ENCODE results near the gene POR. TPM values are rescaled to one million over a fixed set of nuclear protein-coding genes. Genes with fewer than 3 reads are reported as not detected.

Gene POR
- total RNA-seq, 1 donor from 2014 or later, result 62.2 TPM

DNA sequence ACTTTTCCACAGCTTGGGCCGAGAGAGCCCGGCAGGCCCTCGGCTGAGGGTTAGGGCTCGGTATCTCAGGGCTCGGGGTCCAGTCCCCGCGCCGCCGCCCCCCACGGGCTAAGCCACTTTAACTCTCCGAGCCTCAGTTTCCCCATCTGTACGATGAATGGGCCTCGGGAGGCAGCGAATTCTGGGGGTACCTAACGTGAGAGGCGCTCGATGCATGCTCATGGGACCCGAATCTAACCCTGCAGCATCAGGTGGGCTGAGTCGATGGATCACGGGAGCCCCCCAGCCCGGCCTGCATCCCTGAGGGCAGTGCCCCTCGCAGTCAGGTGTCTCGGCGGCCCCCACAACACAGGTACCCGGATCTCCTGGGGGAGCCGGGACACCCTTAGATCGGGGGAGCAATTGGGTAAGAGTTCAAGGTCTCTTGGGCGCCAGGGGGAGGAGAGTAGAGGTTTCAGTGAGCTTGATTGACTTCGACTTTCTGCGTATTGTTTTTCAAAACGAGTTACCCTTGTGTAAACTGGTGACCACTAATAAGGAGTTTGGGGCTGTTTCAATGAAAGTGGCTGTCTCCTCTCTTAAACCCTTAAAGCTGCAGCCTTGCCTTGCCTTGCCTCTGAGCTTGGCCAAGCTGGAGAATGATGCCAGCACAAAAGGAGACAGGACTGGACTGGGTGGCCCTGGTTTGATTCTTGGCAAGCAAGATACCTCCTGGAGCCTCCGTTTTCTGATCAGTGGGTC, 631 bp downstream of the POR start:
- peak overlapping the region; percentile 87 for H3K4me3 Mint-ChIP-seq (ENCODE audit: unreplicated experiment)
- H3K9me3 Mint-ChIP-seq (ENCODE audit: low read depth), result no peaks in the 10 kb centered on the region
- H3K27me3 Mint-ChIP-seq (ENCODE audit: low read depth), result no peaks in the 10 kb centered on the region
- TF ChIP-seq, protein P1, sequence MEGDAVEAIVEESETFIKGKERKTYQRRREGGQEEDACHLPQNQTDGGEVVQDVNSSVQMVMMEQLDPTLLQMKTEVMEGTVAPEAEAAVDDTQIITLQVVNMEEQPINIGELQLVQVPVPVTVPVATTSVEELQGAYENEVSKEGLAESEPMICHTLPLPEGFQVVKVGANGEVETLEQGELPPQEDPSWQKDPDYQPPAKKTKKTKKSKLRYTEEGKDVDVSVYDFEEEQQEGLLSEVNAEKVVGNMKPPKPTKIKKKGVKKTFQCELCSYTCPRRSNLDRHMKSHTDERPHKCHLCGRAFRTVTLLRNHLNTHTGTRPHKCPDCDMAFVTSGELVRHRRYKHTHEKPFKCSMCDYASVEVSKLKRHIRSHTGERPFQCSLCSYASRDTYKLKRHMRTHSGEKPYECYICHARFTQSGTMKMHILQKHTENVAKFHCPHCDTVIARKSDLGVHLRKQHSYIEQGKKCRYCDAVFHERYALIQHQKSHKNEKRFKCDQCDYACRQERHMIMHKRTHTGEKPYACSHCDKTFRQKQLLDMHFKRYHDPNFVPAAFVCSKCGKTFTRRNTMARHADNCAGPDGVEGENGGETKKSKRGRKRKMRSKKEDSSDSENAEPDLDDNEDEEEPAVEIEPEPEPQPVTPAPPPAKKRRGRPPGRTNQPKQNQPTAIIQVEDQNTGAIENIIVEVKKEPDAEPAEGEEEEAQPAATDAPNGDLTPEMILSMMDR (IDR thresholded peaks at IDR 0.05), result peak; percentile 24
- H3K27ac Mint-ChIP-seq (ENCODE audit: unreplicated experiment), result peak overlapping the region; percentile 49
- DNase-seq (ENCODE audit: low spot score), result no peak
- H3K4me1 Mint-ChIP-seq (ENCODE audit: low read depth), result peaks cover 20% of the 10 kb centered on the region
- H3K36me3 Mint-ChIP-seq (ENCODE audit: low read depth), result no peaks in the 10 kb centered on the region

DNA sequence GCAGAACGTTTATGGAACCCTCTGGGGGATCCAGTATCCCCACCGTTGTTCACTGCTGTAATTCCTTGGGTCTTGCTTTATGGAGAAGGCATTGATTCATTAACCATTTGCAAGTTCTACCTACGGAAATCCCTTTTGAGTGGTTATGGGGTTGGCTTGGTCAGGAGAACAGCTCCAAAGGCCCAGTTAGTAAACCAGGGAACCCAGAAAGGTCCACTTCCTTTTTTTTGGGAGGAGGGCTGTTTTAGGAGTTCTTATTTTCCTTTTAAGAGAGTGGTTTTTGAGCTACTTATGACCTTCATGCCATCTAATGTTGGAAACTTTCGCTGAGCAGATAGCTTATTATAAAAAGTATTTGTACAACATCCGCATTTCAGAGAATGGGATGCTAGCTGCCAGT, 1.3 kb downstream of the POR start:
- TF ChIP-seq, protein P1 (IDR thresholded peaks at IDR 0.05), result no peak
- no peak for DNase-seq (ENCODE audit: low spot score)
- Mint-ChIP-seq H3K4me3 (ENCODE audit: unreplicated experiment) (peak overlapping the region; percentile 87), H3K27me3 (ENCODE audit: low read depth) (no peaks in the 10 kb centered on the region), H3K27ac (ENCODE audit: unreplicated experiment) (peak overlapping the region; percentile 49), H3K4me1 (ENCODE audit: low read depth) (peaks cover 20% of the 10 kb centered on the region), H3K36me3 (ENCODE audit: low read depth) (no peaks in the 10 kb centered on the region), H3K9me3 (ENCODE audit: low read depth) (no peaks in the 10 kb centered on the region)

DNA sequence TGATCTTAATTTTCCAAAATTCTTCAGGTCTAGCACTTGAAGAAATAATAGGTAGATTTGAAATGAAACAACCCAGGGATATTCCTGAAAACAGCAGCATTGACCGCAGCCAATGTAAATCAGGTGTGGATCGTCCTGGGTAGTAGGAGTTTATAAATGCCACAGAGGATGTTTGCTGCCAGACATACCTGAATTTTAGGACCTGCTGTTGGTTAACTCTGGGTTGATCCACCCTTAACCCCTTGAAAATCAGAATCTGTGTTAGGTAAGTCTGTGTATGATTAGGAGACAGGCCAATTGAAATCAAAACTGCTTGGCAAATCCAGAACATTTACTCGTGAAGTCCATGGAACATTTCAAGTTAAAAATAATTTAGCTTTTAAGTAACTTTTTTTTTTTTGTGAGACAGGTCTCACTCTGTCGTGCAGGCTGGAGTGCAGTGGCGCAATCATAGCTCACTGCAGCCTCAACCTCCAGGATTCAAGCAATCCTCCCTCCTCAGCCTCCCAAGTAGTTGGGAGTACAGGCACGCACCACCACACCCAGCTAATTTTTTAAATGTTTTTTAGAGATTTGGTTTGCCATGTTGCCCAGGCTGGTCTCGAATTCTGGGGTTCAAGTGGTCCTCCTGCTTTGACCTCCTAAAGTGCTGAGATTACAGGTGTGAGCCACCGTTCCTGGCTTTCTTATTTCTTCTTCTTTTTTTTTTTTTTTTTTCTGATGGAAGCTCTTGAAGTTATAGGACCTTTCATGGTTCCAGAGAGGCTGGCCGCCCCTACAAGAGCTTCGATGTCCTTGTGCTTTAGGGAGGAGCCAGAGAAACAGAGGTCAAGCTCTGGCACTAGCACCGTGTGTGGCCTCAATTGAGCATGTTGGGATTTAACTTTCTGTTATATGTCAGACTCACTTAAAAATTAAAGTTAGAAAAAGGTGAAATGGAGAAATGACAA, 2.0 kb downstream of the POR start:
- H3K9me3 Mint-ChIP-seq (ENCODE audit: low read depth), result no peaks in the 10 kb centered on the region
- no peaks in the 10 kb centered on the region for H3K27me3 Mint-ChIP-seq (ENCODE audit: low read depth)
- TF ChIP-seq, protein P1 (IDR thresholded peaks at IDR 0.05), result no peak
- H3K4me1 Mint-ChIP-seq (ENCODE audit: low read depth), result peaks cover 23% of the 10 kb centered on the region
- no peak overlapping the region for H3K27ac Mint-ChIP-seq (ENCODE audit: unreplicated experiment)
- peaks cover 2% of the 10 kb centered on the region for H3K36me3 Mint-ChIP-seq (ENCODE audit: low read depth)
- no peak overlapping the region for H3K4me3 Mint-ChIP-seq (ENCODE audit: unreplicated experiment)
- no peak for DNase-seq (ENCODE audit: low spot score)

DNA sequence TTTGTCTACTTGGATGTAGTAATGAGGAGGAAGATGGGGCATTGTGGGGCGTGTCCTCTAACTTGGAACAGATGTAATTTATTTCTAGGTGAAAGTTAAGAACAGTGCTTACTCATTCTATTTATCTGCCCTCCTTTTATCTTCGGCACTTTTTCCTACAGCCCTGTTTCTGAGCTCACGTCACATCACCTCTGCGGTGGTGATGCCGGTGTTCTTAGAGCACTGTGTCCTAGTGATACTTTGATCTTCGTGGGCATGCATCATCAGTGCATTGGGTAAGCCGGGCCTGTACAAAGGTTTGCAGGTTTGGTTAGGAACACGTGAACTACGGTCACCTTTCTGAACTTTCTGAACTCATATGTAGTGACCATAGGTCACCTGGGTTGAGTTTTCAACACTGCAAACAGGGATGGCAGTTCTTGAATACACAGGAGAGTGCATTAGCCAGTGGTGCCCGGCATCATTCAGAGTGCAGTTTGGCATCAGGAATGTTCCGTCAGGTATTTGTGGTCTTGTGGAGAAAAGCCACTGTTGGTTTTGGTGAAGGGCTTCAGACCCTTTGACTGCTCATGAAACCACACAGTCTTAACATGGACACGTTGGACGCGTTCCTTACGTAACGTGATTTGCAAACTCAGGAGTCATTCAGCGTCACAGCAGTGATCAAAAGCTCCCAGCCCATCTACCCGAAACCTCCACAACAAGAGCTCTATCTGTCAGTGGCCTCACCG, 5.6 kb downstream of the POR start:
- Mint-ChIP-seq H3K36me3 (ENCODE audit: low read depth) (peaks cover 2% of the 10 kb centered on the region), H3K4me1 (ENCODE audit: low read depth) (peaks cover 14% of the 10 kb centered on the region), H3K27ac (ENCODE audit: unreplicated experiment) (no peak overlapping the region), H3K27me3 (ENCODE audit: low read depth) (no peaks in the 10 kb centered on the region), H3K4me3 (ENCODE audit: unreplicated experiment) (no peak overlapping the region), H3K9me3 (ENCODE audit: low read depth) (no peaks in the 10 kb centered on the region)
- TF ChIP-seq, protein P1 (IDR thresholded peaks at IDR 0.05), result no peak
- DNase-seq (ENCODE audit: low spot score), result no peak

DNA sequence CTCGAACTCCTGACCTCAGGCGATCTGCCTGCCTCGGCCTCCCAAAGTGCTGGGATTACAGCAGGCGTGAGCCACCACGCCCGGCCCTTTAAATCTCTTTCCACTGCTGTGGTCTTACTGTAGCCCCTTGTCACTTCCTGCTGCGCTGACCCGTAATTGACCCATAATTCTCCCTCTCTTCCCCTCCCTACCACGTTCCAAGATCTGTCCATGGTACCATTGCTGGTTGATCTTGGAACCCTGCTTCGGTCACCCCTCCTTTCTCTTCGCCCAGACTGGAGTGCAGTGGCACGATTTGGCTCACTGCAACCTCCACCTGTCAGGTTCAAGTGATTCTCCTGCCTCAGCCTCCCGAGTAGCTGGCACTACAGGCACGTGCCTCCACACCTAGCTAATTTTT, 6.5 kb downstream of the POR start:
- no peak for DNase-seq (ENCODE audit: low spot score)
- Mint-ChIP-seq H3K27me3 (ENCODE audit: low read depth) (no peaks in the 10 kb centered on the region), H3K9me3 (ENCODE audit: low read depth) (no peaks in the 10 kb centered on the region), H3K4me1 (ENCODE audit: low read depth) (peaks cover 6% of the 10 kb centered on the region), H3K27ac (ENCODE audit: unreplicated experiment) (no peak overlapping the region), H3K4me3 (ENCODE audit: unreplicated experiment) (no peak overlapping the region), H3K36me3 (ENCODE audit: low read depth) (peaks cover 2% of the 10 kb centered on the region)
- TF ChIP-seq, protein P1 (IDR thresholded peaks at IDR 0.05), result no peak

Data from chondrocyte (in vitro differentiated cells).